Neural cell (in vitro differentiated cells): ENCODE results near the gene CUBN.

Source experiments
- CTCF ChIP-seq: fragments of 450-650 bp; IDR thresholded peaks from 2 replicates; pipeline ENCODE4 v1.5.1; 2014; ENCODE audit warnings: antibody characterized with exemption, mild to moderate bottlenecking, moderate library complexity; ENCODE audit not compliant: poor library complexity, severe bottlenecking
- MXI1 ChIP-seq: fragments of 450-650 bp; conservative IDR thresholded peaks from 2 replicates; pipeline ENCODE4 v1.6.1; 2014; ENCODE audit warnings: antibody characterized with exemption, mild to moderate bottlenecking; ENCODE audit not compliant: poor library complexity, severe bottlenecking

- TF ChIP-seq MXI1, result no peak
- no peak for TF ChIP-seq CTCF
Measured at GRCh38 chr10:16913266-16913665, 216.3 kb downstream of the CUBN start.
